Stomach (tissue), 4 donors: ENCODE measurements around the gene RNF175.

ENCODE experiments used
- EP300 ChIP-seq: sonication (generic); formaldehyde crosslinking; IDR thresholded peaks from one replicate; pipeline ENCODE4 v1.6.1; 2017; ENCODE audit warnings: antibody characterized with exemption
- TF ChIP-seq, protein P1 (sequence below), 7 experiments: fragments of 450-650 bp in 4 of 7; fragments of 200-600 bp in 3 of 7; sonication (generic) in 3 of 7; IDR thresholded peaks; one replicate each; pipeline ENCODE4 v1.5.1; 2016 to 2019; ENCODE audit warnings: antibody characterized with exemption in 7 of 7, control low read depth in 2 of 7, mild to moderate bottlenecking in 1 of 7

DNA sequence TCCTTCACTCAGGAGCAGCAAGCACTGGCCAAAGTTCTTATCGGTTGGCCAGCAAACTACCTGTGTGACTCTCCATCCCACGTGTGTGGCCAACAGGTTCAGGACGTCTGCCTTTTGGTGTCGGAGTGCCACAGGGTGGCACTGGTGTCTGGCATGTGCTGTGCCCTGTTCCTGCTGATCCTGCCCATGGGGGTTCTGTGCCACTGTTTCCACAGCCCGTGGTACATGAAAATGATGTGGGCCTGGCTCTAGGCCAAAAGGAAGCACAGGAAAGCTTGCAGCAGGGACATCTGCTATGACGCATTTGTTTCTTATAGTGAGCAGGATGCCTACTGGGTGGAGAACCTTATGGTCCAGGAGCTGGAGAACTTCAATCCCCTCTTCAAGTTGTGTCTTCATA lies 80.3 kb downstream of the RNF175 start:
- TF ChIP-seq EP300, result no peak
- TF ChIP-seq, protein P1, sequence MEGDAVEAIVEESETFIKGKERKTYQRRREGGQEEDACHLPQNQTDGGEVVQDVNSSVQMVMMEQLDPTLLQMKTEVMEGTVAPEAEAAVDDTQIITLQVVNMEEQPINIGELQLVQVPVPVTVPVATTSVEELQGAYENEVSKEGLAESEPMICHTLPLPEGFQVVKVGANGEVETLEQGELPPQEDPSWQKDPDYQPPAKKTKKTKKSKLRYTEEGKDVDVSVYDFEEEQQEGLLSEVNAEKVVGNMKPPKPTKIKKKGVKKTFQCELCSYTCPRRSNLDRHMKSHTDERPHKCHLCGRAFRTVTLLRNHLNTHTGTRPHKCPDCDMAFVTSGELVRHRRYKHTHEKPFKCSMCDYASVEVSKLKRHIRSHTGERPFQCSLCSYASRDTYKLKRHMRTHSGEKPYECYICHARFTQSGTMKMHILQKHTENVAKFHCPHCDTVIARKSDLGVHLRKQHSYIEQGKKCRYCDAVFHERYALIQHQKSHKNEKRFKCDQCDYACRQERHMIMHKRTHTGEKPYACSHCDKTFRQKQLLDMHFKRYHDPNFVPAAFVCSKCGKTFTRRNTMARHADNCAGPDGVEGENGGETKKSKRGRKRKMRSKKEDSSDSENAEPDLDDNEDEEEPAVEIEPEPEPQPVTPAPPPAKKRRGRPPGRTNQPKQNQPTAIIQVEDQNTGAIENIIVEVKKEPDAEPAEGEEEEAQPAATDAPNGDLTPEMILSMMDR (IDR thresholded peaks at IDR 0.05), result no peak
